RKO (cell line): ENCODE data around the gene XYLB.
"Not testable (repeated sequence)": the region's sequence is repeated elsewhere in the genome, so short reads cannot be mapped to it uniquely, and the experiment has no call there.

Source experiments
- DNase-seq: peaks from one replicate; pipeline ENCODE4 v3.0.0-alpha.2; 2016; ENCODE audit warnings: low spot score

XYLB gene

GRCh38 chr3:38396239-38396638 lies 49.7 kb downstream of the XYLB start:
- DNase-seq, result no peak

GRCh38 chr3:38396861-38397260 lies 50.3 kb downstream of the XYLB start:
- DNase-seq, result no peak

- DNase-seq, result peak; percentile 25
Observed at GRCh38 chr3:38397320-38397719, 50.7 kb downstream of the XYLB start.

GRCh38 chr3:38401246-38401962 lies 54.8 kb downstream of the XYLB start:
- no peak for DNase-seq

- DNase-seq, result peak; percentile 15
Observed at GRCh38 chr3:38404286-38404685, 57.7 kb downstream of the XYLB start.

- no peak for DNase-seq
Observed at GRCh38 chr3:38411591-38411990, 65.0 kb downstream of the XYLB start.

- not testable (repeated sequence) for DNase-seq
Observed at GRCh38 chr3:38420758-38421157, 74.2 kb downstream of the XYLB start.

DNA sequence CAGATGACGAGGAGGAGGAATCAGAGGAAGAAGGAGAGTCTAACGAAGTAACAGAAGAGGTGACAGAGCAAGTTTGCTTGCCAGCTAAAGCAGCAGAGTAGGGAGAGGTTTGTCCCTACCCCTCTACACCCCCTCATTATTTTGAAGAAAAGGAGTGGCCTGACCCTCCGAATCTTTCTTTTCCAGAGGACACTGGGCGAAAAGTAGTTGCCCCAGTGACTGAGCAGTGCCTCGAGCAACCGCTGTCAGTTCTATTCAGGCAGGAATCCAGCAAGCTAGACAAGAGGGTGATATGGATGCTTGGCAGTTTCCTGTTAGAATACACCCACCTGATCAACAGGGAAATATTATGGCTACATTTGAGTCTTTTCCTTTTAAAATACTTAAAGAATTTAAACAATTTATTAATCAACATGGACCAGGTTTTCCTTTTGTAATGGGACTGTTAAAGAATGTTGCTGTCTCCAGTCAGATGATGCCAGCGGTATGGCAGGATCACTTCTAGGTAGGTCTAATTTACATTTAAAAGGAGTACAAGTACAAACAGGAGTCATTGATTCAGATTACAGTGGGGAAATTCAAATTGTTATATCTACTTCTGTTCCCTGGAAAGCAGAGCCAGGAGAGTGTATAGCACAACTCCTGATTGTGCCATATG lies 75.2 kb downstream of the XYLB start:
- DNase-seq, result no peak

DNA sequence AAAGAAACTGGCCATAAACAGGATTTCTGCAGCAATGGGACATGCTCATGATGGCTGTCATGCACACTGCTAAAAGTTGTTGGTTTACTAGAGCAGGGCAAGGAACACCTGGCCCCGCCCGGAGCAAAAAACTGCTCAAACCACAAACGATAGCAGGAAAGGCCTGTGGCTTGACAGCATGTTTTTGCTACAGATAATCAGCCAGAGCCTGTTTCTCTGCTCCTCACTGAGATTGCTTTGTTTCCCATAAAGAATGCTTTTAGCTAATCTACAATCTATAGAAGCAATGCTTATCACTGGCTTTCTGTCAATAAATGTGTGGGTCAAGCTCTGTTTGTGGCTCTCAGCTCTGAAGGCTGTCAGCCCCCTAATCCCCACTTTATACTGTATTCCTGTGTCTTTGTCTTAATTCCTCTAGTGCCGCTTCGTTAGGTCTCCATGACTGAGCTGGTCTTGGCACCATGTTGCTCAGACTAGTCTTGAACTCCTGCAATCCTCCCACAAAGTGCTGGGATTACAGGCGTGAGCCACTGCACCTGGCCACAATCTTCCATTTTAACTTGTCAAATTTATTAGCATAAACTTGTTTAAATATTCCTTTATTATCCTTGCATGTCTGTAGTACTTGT lies 80.3 kb downstream of the XYLB start:
- not testable (repeated sequence) for DNase-seq

DNA sequence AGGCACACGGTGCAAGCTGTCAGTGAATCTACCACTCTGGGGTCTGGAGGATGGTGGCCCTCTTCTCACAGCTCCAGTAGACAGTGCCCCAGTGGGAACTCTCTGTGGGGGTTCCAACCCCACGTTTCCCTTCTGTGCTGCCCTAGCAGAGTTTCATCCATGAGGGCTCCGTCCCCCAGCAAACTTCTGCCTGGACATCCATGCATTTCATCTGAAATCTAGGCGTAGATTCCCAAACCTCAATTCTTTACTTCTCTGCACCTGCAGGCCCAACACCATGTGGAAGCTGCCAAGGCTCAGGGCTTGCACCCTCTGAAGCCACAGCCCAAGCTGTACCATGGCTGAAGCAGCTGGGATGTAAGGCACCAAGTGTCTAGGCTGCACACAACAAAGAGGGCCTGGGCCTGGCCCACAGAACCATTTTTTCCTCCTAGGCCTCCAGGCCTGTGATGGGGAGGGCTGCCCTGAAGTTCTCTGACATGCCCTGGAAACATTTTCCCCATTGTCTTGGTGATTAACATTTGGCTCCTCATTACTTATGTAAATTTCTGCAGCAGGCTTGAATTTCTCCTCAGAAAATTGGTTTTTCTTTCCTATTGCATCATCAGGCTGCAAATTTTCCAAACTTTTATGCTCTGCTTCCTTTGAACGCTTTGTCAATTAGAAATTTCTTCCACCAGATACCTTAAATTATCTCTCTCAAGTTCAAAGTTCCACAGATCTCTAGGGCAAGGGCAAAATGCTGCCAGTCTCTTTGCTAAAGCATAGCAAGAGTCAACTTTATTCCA lies 86.5 kb downstream of the XYLB start:
- DNase-seq, result not testable (repeated sequence)

DNA sequence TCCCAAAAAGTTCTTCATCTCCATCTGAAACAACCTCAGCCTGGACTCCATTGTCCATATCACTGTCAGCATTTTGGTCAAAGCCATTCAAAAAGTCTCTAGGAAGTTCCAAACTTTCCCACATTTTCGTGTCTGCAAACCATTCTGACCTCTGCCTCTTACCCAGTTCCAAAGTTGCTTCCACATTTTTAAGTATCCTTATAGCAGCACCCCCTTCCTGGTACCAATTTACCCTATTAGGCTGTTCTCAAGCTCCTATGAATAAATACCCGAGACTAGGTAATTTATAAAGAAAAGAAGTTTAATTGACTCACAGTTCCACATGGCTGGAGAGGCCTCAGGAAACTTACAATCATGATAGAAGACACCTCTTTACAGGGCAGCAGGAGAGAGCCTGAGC lies 87.1 kb downstream of the XYLB start:
- DNase-seq, result not testable (repeated sequence)

- DNase-seq, result peak; percentile 47
Observed at GRCh38 chr3:38438436-38439069, 92.0 kb downstream of the XYLB start.

DNA sequence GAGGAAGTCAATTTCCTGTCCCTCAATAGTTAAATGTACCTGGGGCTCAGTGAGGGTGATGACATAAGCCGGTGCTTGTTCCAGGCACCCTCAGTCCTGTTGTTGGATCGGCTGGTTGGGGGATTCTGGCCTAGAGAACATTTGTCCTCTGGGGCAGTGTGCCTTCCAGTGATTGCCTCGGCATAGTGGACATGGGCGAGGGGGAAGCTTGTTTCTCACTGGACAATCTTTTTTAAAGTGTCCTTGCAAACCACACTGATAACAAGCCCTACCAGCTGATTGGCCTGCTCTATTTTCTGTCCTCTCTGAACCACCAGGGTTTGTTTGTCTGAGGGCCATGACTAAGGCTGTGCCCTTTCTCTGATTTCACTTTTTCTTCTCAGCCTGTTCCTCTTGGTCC lies 96.6 kb downstream of the XYLB start:
- not testable (repeated sequence) for DNase-seq

DNA sequence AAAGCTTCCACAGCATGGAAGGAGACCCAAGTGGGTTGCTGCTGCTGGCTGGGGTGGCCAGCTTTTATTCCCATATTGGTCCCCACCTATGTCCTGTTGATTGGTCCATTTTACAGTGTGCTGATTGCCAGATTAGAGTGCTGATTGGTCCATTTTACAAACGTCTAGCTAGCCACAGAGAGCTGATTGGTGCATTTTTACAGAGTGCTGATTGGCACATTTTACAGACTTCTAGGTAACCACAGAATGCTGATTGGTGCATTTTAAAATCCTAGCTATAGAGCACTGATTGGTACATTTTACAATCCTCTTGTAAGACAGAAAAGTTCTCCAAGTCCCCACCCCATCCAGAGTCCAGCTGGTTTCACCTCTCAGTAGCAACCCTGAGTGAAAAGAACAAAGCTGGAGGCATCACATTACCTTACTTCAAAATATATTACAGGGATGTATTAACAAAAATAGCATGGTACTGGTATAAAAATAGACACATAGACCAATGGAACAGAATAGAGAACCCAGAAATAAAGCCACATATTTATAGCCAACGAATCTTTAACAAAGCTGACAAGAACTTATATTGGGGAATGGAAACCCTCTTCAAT lies 99.6 kb downstream of the XYLB start:
- no peak for DNase-seq

- DNase-seq, result no peak
Observed at GRCh38 chr3:38446812-38447211, 100.2 kb downstream of the XYLB start.

- DNase-seq, result no peak
Observed at GRCh38 chr3:38450853-38451252, 104.3 kb downstream of the XYLB start.

DNA sequence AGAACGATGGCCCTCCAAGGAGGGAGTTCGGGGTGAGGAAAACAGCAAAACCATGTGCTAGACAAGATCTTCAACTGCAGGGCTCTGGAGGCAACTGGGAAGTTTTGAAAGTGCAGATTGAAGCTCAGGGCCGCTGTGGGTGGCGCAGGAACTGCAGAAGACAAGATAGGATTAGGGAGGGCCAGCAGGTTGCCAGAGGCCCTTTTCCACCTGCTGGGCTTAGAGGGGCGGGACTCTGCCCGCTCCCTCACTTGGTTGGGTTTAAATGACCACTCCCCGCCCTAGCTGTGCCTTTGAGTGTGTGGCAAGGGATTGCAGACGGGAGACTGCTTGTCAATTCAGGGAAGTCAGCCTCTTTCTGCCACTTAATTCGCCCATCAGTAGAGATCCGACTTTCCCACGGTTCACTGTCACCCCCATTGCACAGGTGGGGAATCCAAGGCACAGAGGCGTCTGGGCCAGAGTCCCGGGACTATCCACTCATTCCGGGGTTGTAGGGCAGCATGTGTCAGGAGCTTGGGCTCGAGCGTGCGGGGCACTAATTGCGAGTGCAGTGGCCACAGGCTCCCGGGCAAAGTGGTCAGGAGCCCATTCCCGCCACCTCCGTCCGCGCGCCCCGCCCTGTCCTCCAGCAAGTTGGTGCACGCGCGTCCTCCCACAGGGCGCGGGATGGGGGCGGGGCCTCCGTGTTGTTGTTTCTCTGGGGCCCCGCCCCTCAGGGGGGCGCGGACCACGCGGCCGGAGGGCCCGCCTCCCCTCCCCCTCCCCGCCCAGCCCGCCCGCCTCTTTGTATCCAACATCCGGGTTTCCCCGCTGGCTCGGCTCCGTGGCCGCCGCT lies 106.7 kb downstream of the XYLB start, which contains the start of gene ACVR2B:
Gene ACVR2B, plus strand, starts transcription at position 816 of the 838 bp plus-strand sequence. CDS start 433 bp downstream, outside the sequence.
- peak; percentile 82 for DNase-seq

DNA sequence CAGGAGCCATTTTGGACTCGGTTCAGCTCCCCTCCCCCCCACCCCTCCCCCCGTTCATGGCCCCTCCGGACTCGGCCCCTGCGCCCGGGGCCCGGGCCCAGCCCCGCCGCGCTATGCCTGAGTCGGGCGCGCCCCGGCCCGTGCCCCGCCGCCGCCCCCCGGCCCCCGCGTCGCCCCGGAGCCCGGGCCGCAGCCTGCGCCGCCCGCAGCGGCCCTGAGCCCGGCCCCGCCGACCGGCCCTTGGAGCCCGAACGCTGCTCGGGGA lies 107.3 kb downstream of the XYLB start:
- DNase-seq, result no peak

DNA sequence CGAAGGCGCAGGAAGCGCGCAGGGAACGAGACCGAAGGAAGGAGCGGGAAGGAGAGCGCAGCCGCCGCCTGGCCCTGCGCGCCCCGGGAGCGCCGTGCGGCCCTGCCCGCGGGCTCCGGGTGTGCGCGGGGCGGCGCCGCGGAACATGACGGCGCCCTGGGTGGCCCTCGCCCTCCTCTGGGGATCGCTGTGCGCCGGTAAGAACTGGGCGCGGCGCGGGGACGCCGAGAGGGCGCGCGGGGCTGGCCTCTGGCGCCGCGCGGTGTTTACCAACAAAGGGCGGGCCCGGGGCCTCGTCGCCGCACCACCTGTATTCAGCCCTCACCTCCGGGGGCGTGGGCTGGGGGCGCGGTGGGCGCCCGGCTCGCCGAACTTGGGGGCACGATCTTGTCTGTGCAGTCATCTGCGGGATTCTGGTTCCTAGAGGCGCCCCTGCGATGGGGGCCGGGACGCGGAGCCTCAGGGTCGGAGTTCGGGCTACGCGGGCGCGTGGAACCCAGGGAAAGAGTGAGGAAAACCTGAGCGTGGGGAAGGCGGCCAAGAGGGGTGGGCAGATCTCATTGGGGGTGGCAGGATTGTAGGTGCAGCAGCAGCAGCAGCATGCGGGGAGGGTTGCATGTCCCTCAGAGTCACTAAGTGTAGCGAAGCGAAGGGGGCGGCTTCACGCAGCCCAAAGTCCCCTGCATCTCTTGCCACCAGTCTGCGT lies 107.7 kb downstream of the XYLB start:
- DNase-seq, result peak; percentile 31
